DND-41 (cell line): ENCODE data around the gene AGPAT3.

ENCODE experiments used
- ATAC-seq: fragments of 200-7000 bp; cut with Tn5 transposase; 3 replicates; pipeline ENCODE4 v1.9.1; 2021; ENCODE audit warnings: low read depth; ENCODE audit not compliant: insufficient read depth
- DNase-seq: peaks from one replicate; pipeline ENCODE4 v3.0.0-alpha.2; 2020
- H2AFZ ChIP-seq: 2 replicates; pipeline ENCODE4 v1.6.0; 2012; ENCODE audit warnings: low read depth, low read length
- H3K27ac ChIP-seq: 2 replicates; pipeline ENCODE4 v1.5.1; 2012; ENCODE audit warnings: low read length, inconsistent platforms
- H3K27me3 ChIP-seq: fragments of 200-600 bp; sonication (generic); 2 replicates; pipeline ENCODE4 v1.6.0; 2012; ENCODE audit warnings: low read length, mild to moderate bottlenecking, inconsistent platforms; ENCODE audit not compliant: insufficient read depth, poor library complexity
- H3K36me3 ChIP-seq: 2 replicates; pipeline ENCODE4 v1.5.1; 2012; ENCODE audit warnings: low read length, inconsistent platforms; ENCODE audit not compliant: insufficient read depth
- H3K4me1 ChIP-seq: 2 replicates; pipeline ENCODE4 v1.5.1; 2012; ENCODE audit warnings: mild to moderate bottlenecking, low read length; ENCODE audit not compliant: insufficient read depth
- H3K4me2 ChIP-seq: 2 replicates; pipeline ENCODE4 v1.6.0; 2012; ENCODE audit warnings: mild to moderate bottlenecking, moderate library complexity, low read length, inconsistent platforms; ENCODE audit not compliant: insufficient read depth
- H3K4me3 ChIP-seq, 2 experiments: fragments of 200-600 bp in 1 of 2; shearing (Covaris generic) in 1 of 2; 2 replicates each; pipeline ENCODE4 v1.5.1; 2012 to 2016; ENCODE audit warnings: inconsistent platforms in 2 of 2, low read length in 2 of 2, mild to moderate bottlenecking in 2 of 2, low read depth in 1 of 2, moderate library complexity in 1 of 2
- H3K79me2 ChIP-seq: 2 replicates; pipeline ENCODE4 v1.6.0; 2012; ENCODE audit warnings: low read length, inconsistent platforms; ENCODE audit not compliant: insufficient read depth
- H3K9ac ChIP-seq: 2 replicates; pipeline ENCODE4 v1.6.0; 2012; ENCODE audit warnings: low read depth, mild to moderate bottlenecking, inconsistent platforms, low read length, moderate library complexity
- H3K9me3 ChIP-seq: 2 replicates; pipeline ENCODE4 v1.5.1; 2012; ENCODE audit warnings: low read length, moderate library complexity, mild to moderate bottlenecking, inconsistent platforms; ENCODE audit not compliant: insufficient read depth, severe bottlenecking
- H4K20me1 ChIP-seq: 2 replicates; pipeline ENCODE4 v1.6.0; 2012; ENCODE audit warnings: low read length; ENCODE audit not compliant: insufficient read depth
- CTCF ChIP-seq: IDR thresholded peaks from 2 replicates; pipeline ENCODE4 v1.5.1; 2012; ENCODE audit warnings: borderline replicate concordance, low read length, moderate library complexity, mild to moderate bottlenecking; ENCODE audit not compliant: poor library complexity, severe bottlenecking; ENCODE audit errors: extremely low read depth
- EZH2 ChIP-seq: IDR thresholded peaks from 3 replicates; pipeline ENCODE4 v1.6.1; 2012; ENCODE audit warnings: borderline replicate concordance, low read depth, mild to moderate bottlenecking, moderate library complexity, low read length, inconsistent platforms; ENCODE audit not compliant: severe bottlenecking

Gene AGPAT3

GRCh38 chr21:43944078-43944633 is 79.1 kb downstream of the AGPAT3 start:
- Histone ChIP-seq H3K4me1 (peaks cover 3% of the 10 kb centered on the region; the same call in 1 of the 2 replicates), H3K79me2 (peaks cover 89% of the 10 kb centered on the region), H3K9ac (no peak overlapping the region), H2AFZ (no peak overlapping the region), H3K9me3 (no peaks in the 10 kb centered on the region), H3K36me3 (peaks cover 32% of the 10 kb centered on the region), H3K4me2 (no peak overlapping the region), H3K27me3 (no peaks in the 10 kb centered on the region), H3K4me3 (no peak overlapping the region), H4K20me1 (peaks cover 88% of the 10 kb centered on the region), H3K27ac (no peak overlapping the region)
- TF ChIP-seq EZH2: no peak
- no peak for DNase-seq
- ATAC-seq: no peak

- peaks cover 89% of the 10 kb centered on the region for H3K79me2 ChIP-seq
- H3K4me2 ChIP-seq: no peak overlapping the region
- peaks cover 27% of the 10 kb centered on the region for H3K36me3 ChIP-seq
- H3K27ac ChIP-seq: no peak overlapping the region
- no peak overlapping the region for H3K4me3 ChIP-seq
- H3K9ac ChIP-seq: no peak overlapping the region
- H4K20me1 ChIP-seq: peaks cover 88% of the 10 kb centered on the region
- H3K4me1 ChIP-seq: peaks cover 6% of the 10 kb centered on the region
- ATAC-seq (no peak), DNase-seq (no peak)
- H2AFZ ChIP-seq: no peak overlapping the region
- H3K27me3 ChIP-seq: no peaks in the 10 kb centered on the region
- H3K9me3 ChIP-seq: no peaks in the 10 kb centered on the region
- TF ChIP-seq EZH2 (no peak), CTCF (no peak)
Observed at GRCh38 chr21:43944757-43945156, 79.7 kb downstream of the AGPAT3 start.

- H3K9me3 ChIP-seq: no peaks in the 10 kb centered on the region
- no peak overlapping the region for H3K9ac ChIP-seq
- H4K20me1 ChIP-seq: peaks cover 87% of the 10 kb centered on the region
- no peak for ATAC-seq
- H2AFZ ChIP-seq: no peak overlapping the region
- H3K36me3 ChIP-seq: peaks cover 27% of the 10 kb centered on the region
- H3K4me1 ChIP-seq: peaks cover 6% of the 10 kb centered on the region
- no peak overlapping the region for H3K4me2 ChIP-seq
- no peak overlapping the region for H3K4me3 ChIP-seq
- peak; percentile 2 for TF ChIP-seq CTCF
- TF ChIP-seq EZH2: no peak
- peak overlapping the region; percentile 27 for H3K27ac ChIP-seq
- no peaks in the 10 kb centered on the region for H3K27me3 ChIP-seq
- peaks cover 80% of the 10 kb centered on the region for H3K79me2 ChIP-seq
- no peak for DNase-seq
Observed at GRCh38 chr21:43948740-43949498, 83.9 kb downstream of the AGPAT3 start.

- Histone ChIP-seq H3K4me3 (no peak overlapping the region), H3K4me2 (no peak overlapping the region), H3K4me1 (peaks cover 6% of the 10 kb centered on the region), H3K9me3 (no peaks in the 10 kb centered on the region), H2AFZ (no peak overlapping the region), H3K27ac (peak overlapping the region; percentile 27), H3K27me3 (no peaks in the 10 kb centered on the region), H4K20me1 (peaks cover 87% of the 10 kb centered on the region), H3K36me3 (peaks cover 27% of the 10 kb centered on the region), H3K79me2 (peaks cover 80% of the 10 kb centered on the region), H3K9ac (no peak overlapping the region)
- ATAC-seq (peak; percentile 62; the same call in 2 of the 3 replicates), DNase-seq (no peak)
- TF ChIP-seq EZH2 (no peak), CTCF (peak; percentile 1)
Observed at GRCh38 chr21:43949499-43950208, 84.6 kb downstream of the AGPAT3 start.
